Hepatocyte (in vitro differentiated cells): ENCODE data around the gene NR5A1.

ENCODE experiments used
- EZH2 ChIP-seq: fragments of 200-600 bp; sonication (generic); IDR thresholded peaks from 2 replicates; pipeline ENCODE4 v1.6.1; 2016; ENCODE audit warnings: antibody characterized with exemption, mild to moderate bottlenecking, borderline replicate concordance
- TF ChIP-seq, protein P1 (sequence below): fragments of 200-600 bp; sonication (generic); IDR thresholded peaks from 2 replicates; pipeline ENCODE4 v1.5.1; 2016; ENCODE audit warnings: antibody characterized with exemption, mild to moderate bottlenecking; ENCODE audit not compliant: poor library complexity

DNA sequence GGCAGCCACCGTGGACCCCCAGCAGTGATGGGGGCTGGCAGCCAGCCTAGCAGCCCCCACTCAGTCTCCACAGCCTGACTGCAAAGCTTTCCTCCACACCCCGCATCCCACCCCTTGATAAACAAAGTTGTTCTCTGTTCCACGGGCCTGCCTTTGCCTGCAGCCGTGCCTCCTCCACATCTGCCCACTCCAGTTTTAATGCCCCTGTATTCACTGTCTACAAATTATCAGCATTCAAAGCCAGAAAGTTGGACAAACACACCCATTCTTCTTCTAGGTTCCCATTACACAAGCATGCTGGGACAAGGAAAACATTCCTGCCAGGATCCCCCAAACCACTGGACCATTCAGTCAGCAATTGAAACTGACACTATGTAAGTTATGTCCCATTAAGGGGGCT, 23.0 kb upstream of the NR5A1 start:
- TF ChIP-seq, protein P1, sequence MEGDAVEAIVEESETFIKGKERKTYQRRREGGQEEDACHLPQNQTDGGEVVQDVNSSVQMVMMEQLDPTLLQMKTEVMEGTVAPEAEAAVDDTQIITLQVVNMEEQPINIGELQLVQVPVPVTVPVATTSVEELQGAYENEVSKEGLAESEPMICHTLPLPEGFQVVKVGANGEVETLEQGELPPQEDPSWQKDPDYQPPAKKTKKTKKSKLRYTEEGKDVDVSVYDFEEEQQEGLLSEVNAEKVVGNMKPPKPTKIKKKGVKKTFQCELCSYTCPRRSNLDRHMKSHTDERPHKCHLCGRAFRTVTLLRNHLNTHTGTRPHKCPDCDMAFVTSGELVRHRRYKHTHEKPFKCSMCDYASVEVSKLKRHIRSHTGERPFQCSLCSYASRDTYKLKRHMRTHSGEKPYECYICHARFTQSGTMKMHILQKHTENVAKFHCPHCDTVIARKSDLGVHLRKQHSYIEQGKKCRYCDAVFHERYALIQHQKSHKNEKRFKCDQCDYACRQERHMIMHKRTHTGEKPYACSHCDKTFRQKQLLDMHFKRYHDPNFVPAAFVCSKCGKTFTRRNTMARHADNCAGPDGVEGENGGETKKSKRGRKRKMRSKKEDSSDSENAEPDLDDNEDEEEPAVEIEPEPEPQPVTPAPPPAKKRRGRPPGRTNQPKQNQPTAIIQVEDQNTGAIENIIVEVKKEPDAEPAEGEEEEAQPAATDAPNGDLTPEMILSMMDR, result no peak
- no peak for TF ChIP-seq EZH2
